Neural progenitor cell (in vitro differentiated cells): ENCODE results near the gene BCAM. TPM values are rescaled to one million over a fixed set of nuclear protein-coding genes. Genes with fewer than 3 reads are reported as not detected.
A peak's percentile ranks its signal among the peaks of the same experiment; 100 is the strongest.

Experiments
- DNase-seq: peaks from one replicate; pipeline ENCODE4 v3.0.0-alpha.2; 2016; ENCODE audit warnings: low spot score
- H2AFZ ChIP-seq: fragments of 200-600 bp; sonication (generic); replicated peaks from 2 replicates; pipeline ENCODE4 v1.6.1; 2016; ENCODE audit warnings: antibody characterized with exemption
- H3F3A ChIP-seq: fragments of 200-600 bp; sonication (generic); 2 replicates; pipeline ENCODE4 v1.6.1; 2016; ENCODE audit warnings: antibody characterized with exemption, low read depth
- H3K27ac ChIP-seq: fragments of 200-600 bp; sonication (generic); 2 replicates; pipeline ENCODE4 v1.5.1; 2016; ENCODE audit warnings: mild to moderate bottlenecking
- H3K27me3 ChIP-seq: fragments of 200-600 bp; sonication (generic); 2 replicates; pipeline ENCODE4 v1.6.1; 2016; ENCODE audit warnings: mild to moderate bottlenecking, moderate library complexity
- H3K36me3 ChIP-seq: fragments of 200-600 bp; sonication (generic); 2 replicates; pipeline ENCODE4 v1.5.1; 2016
- H3K4me1 ChIP-seq: fragments of 200-600 bp; sonication (generic); 2 replicates; pipeline ENCODE4 v1.6.1; 2016; ENCODE audit warnings: mixed run types
- H3K4me2 ChIP-seq: fragments of 200-600 bp; sonication (generic); 2 replicates; pipeline ENCODE4 v1.6.1; 2016
- H3K4me3 ChIP-seq: fragments of 200-600 bp; sonication (generic); 2 replicates; pipeline ENCODE4 v1.5.1; 2016
- H3K79me2 ChIP-seq: fragments of 200-600 bp; sonication (generic); 2 replicates; pipeline ENCODE4 v1.6.1; 2016; ENCODE audit warnings: low read depth
- H3K9ac ChIP-seq: fragments of 200-600 bp; sonication (generic); 2 replicates; pipeline ENCODE4 v1.6.1; 2016
- H3K9me3 ChIP-seq: fragments of 200-600 bp; sonication (generic); 2 replicates; pipeline ENCODE4 v1.5.1; 2016; ENCODE audit warnings: low read depth
- H4K20me1 ChIP-seq: fragments of 200-600 bp; sonication (generic); 2 replicates; pipeline ENCODE4 v1.6.1; 2016; ENCODE audit warnings: low read depth
- H3K27ac Mint-ChIP-seq: 3 replicates; pipeline ENCODE4 v1.8.0; 2021; ENCODE audit warnings: mixed read lengths
- H3K27me3 Mint-ChIP-seq: 2 replicates; pipeline ENCODE4 v1.8.0; 2022; ENCODE audit warnings: low read depth, mild to moderate bottlenecking, inconsistent platforms, moderate library complexity, mixed read lengths; ENCODE audit not compliant: insufficient read depth
- H3K36me3 Mint-ChIP-seq: 3 replicates; pipeline ENCODE4 v1.8.0; 2021; ENCODE audit warnings: mixed read lengths
- H3K4me1 Mint-ChIP-seq: 3 replicates; pipeline ENCODE4 v1.8.0; 2021; ENCODE audit warnings: mixed read lengths
- H3K4me3 Mint-ChIP-seq: 3 replicates; pipeline ENCODE4 v1.8.0; 2021; ENCODE audit warnings: mild to moderate bottlenecking, moderate library complexity, mixed read lengths
- H3K9me3 Mint-ChIP-seq: 3 replicates; pipeline ENCODE4 v1.8.0; 2020; ENCODE audit warnings: mixed read lengths
- EZH2 ChIP-seq: fragments of 200-600 bp; sonication (generic); IDR thresholded peaks from 2 replicates; pipeline ENCODE4 v1.6.1; 2017; ENCODE audit warnings: antibody characterized with exemption, mild to moderate bottlenecking, moderate library complexity
- EZH2phosphoT487 ChIP-seq: fragments of 200-600 bp; sonication (generic); IDR thresholded peaks from 2 replicates; pipeline ENCODE4 v1.6.1; 2017; ENCODE audit warnings: antibody characterized with exemption
- total RNA-seq: library from RNA; depleted of rRNA; stranded (reverse); fragments of >200 nt; gene quantifications from 2 replicates; pipeline ENCODE4 v1.2.3, GENCODE V29; 2015; ENCODE audit warnings: low replicate concordance
- TF ChIP-seq, protein P1 (sequence below): fragments of 200-600 bp; sonication (generic); IDR thresholded peaks from 2 replicates; pipeline ENCODE4 v1.5.1; 2017; ENCODE audit warnings: antibody characterized with exemption, mild to moderate bottlenecking

BCAM gene
- total RNA-seq, 1 donor from 2014 or later: 7.1 TPM

DNA sequence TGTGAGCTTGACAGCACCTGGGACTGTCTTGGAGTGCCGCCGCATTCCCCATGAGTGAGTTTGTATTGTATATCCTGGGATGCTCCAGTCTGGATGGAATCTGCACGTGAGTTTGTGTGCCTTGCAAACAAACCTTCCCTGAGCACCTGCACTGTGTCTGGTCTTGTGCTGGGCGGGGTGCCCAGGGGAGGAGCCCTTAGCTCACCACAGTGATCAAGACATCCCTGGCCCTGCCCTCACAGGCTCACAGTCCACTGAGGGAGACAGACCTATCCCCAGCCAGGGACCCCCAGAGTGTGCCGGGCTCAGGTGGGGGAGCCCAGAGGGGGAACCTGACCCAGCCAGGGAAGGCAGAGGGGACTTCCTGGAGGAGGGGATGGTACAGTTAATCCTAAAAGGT lies 1.7 kb upstream of the BCAM start:
- TF ChIP-seq EZH2phosphoT487 (no peak), EZH2 (no peak)
- TF ChIP-seq, protein P1, sequence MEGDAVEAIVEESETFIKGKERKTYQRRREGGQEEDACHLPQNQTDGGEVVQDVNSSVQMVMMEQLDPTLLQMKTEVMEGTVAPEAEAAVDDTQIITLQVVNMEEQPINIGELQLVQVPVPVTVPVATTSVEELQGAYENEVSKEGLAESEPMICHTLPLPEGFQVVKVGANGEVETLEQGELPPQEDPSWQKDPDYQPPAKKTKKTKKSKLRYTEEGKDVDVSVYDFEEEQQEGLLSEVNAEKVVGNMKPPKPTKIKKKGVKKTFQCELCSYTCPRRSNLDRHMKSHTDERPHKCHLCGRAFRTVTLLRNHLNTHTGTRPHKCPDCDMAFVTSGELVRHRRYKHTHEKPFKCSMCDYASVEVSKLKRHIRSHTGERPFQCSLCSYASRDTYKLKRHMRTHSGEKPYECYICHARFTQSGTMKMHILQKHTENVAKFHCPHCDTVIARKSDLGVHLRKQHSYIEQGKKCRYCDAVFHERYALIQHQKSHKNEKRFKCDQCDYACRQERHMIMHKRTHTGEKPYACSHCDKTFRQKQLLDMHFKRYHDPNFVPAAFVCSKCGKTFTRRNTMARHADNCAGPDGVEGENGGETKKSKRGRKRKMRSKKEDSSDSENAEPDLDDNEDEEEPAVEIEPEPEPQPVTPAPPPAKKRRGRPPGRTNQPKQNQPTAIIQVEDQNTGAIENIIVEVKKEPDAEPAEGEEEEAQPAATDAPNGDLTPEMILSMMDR: no peak
- Mint-ChIP-seq H3K9me3 (no peaks in the 10 kb centered on the region), H3K4me3 (no peak overlapping the region), H3K27ac (no peak overlapping the region), H3K4me1 (peaks cover 42% of the 10 kb centered on the region), H3K36me3 (no peaks in the 10 kb centered on the region), H3K27me3 (peaks cover 20% of the 10 kb centered on the region)
- Histone ChIP-seq H3K4me1 (peaks cover 22% of the 10 kb centered on the region), H3K79me2 (no peaks in the 10 kb centered on the region), H3K4me3 (no peak overlapping the region), H4K20me1 (no peaks in the 10 kb centered on the region), H2AFZ (no peak overlapping the region), H3K4me2 (no peak overlapping the region), H3F3A (peaks cover 27% of the 10 kb centered on the region), H3K27ac (no peak overlapping the region), H3K9ac (no peak overlapping the region), H3K9me3 (no peaks in the 10 kb centered on the region), H3K27me3 (peaks cover 6% of the 10 kb centered on the region), H3K36me3 (no peaks in the 10 kb centered on the region)
- DNase-seq: no peak

DNA sequence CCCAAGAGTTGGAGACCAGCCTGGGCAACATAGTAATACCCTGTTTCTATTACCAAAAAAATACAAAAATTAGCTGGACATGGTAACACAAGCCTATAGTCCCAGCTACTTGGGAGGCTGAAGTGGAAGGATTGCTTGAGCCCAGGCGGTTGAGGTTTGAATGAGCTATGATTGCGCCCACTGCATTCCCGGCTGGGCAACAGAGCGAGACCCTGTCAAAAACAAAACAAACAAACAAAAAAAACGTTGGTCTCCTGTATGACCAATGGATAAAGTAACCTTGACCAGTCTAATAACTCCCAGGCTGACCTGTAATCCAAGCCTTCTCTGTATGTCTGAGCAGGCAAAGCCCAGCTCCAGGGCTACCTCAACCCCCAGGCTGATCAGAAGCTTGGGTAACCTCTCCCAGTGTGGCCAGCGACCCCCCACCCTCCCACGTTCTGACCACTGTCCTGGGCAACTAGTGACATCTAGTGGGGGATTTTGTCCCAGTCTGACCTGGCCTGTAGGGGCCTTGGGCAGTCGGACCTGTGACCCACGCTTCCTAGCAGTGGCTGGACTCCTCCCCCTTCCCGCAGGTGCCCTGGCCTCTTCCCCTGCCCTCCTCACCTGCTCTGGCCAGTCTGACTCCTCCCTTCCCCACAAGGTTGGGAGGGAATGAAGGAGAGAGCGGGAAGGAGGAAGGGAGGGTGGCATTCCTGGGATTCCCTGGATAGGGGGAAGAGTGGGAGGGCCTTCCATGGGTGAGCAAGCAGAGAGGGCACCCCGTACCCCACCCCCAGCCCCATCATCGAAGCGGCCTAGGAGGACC lies 1.0 kb upstream of the BCAM start:
- peak overlapping the region; percentile 76 for H3K4me3 ChIP-seq
- H3K4me2 ChIP-seq: peak overlapping the region; percentile 99

DNA sequence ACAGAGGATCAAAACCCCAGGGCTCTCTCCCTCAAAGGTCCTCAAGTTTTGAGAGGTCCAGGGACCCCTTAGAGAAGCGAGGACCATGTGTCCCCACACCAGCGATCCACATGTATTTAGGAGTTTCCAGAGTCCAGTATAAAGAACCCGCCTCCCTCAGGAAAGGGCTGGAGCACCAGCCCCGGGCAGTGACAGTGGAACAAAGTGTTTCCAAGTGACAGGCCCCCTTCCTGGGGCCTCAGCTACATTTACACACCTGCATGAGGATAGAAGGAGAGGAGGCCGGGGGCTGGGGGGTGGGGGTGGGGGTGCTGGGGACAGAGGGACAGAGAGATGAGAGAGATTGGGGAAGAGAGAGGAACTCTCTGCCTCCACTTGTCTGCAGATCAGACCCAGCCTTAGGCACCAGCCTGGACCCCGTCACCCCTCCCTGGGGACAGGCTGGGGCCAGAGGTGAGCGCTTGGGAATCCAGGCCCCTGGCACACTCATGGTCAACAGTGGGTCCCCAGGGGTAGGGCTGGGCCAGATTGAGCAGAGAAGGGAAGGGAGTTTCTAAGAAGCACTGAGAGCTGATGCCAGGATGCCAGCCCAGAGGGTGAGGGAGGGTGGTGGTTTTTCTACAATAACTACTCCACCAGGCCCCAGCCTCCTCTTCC lies 802 bp downstream of the BCAM start:
- no peak for TF ChIP-seq EZH2
- TF ChIP-seq, protein P1: no peak
- TF ChIP-seq EZH2phosphoT487: no peak
- peaks cover 27% of the 10 kb centered on the region for H3F3A ChIP-seq
- H3K27ac ChIP-seq: no peak overlapping the region
- H3K4me2 ChIP-seq: peak overlapping the region; percentile 99
- peaks cover 6% of the 10 kb centered on the region for H3K27me3 ChIP-seq
- peak overlapping the region; percentile 48 for H3K9ac ChIP-seq
- peak overlapping the region; percentile 81 for H3K4me3 Mint-ChIP-seq
- peak overlapping the region; percentile 76 for H3K4me3 ChIP-seq
- peaks cover 22% of the 10 kb centered on the region for H3K4me1 ChIP-seq
- peaks cover 19% of the 10 kb centered on the region for H3K27me3 Mint-ChIP-seq
- H3K9me3 ChIP-seq: no peaks in the 10 kb centered on the region
- DNase-seq: no peak
- no peak overlapping the region for H3K27ac Mint-ChIP-seq
- no peaks in the 10 kb centered on the region for H3K9me3 Mint-ChIP-seq
- no peaks in the 10 kb centered on the region for H3K79me2 ChIP-seq
- H2AFZ ChIP-seq: peak overlapping the region; percentile 61
- H3K4me1 Mint-ChIP-seq: peaks cover 50% of the 10 kb centered on the region
- peaks cover 2% of the 10 kb centered on the region for H3K36me3 Mint-ChIP-seq
- no peaks in the 10 kb centered on the region for H3K36me3 ChIP-seq
- H4K20me1 ChIP-seq: no peaks in the 10 kb centered on the region

More for the DNA sequence above, 1.0 kb upstream of the BCAM start:
- H3K9me3 Mint-ChIP-seq: no peaks in the 10 kb centered on the region
- Histone ChIP-seq H3K27ac (no peak overlapping the region), H2AFZ (no peak overlapping the region), H3K4me1 (peaks cover 22% of the 10 kb centered on the region), H3K27me3 (peaks cover 6% of the 10 kb centered on the region), H3F3A (peaks cover 27% of the 10 kb centered on the region), H3K9ac (no peak overlapping the region), H4K20me1 (no peaks in the 10 kb centered on the region), H3K79me2 (no peaks in the 10 kb centered on the region), H3K9me3 (no peaks in the 10 kb centered on the region), H3K36me3 (no peaks in the 10 kb centered on the region)
- no peaks in the 10 kb centered on the region for H3K36me3 Mint-ChIP-seq
- H3K4me1 Mint-ChIP-seq: peaks cover 42% of the 10 kb centered on the region
- peak overlapping the region; percentile 79 for H3K4me3 Mint-ChIP-seq
- H3K27me3 Mint-ChIP-seq: peaks cover 17% of the 10 kb centered on the region
- no peak overlapping the region for H3K27ac Mint-ChIP-seq
- TF ChIP-seq EZH2 (no peak), EZH2phosphoT487 (no peak)
- TF ChIP-seq, protein P1: peak; percentile 71
- peak; percentile 87 for DNase-seq
